HG03045 (cell line): Measurements from ENCODE around the gene ESD.
"Not testable (repeated sequence)": the region's sequence is repeated elsewhere in the genome, so short reads cannot be mapped to it uniquely, and the experiment has no call there.

Experiments
- ATAC-seq: cut with Tn5 transposase; IDR thresholded peaks from one replicate; pipeline ENCODE4 v1.9.1; 2021; ENCODE audit warnings: mild to moderate bottlenecking, moderate library complexity; ENCODE audit not compliant: unreplicated experiment

ESD gene

DNA sequence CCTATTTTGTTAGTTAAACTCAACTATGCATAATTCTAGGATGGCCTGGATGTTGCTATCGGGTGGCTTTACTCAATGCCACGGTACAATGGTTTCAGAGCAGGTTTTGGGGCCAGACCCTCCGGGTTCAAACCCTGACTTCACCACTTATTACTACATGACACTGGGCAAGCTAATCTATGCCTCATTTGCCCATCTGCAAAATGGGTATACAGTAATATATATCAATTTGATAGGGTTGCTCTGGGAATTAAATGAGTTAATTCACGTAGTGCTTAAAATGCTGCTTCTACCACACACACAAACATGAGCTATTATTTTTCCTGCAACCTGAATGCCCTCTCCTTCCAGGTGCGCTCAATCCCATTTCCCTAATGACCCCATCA lies 839 bp downstream of the ESD start:
- no peak for ATAC-seq

DNA sequence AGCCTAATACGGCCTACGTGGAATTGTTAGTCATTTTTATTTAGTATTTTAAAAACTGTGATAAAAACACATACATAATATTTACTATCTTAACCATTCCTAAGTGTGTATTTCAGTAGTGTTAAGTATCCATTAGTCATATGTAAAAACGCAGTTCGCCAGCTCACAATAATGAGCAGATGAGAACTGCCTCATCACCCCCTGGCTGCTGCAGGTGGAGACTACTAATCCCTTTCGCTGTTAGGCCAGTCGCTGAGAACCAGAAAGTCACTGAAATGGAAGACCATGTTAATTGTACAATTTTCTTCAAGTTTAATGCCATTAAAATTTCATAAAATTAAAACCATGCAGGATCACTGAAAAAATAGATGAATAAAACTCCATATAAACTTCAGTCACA lies 1.6 kb downstream of the ESD start:
- no peak for ATAC-seq

DNA sequence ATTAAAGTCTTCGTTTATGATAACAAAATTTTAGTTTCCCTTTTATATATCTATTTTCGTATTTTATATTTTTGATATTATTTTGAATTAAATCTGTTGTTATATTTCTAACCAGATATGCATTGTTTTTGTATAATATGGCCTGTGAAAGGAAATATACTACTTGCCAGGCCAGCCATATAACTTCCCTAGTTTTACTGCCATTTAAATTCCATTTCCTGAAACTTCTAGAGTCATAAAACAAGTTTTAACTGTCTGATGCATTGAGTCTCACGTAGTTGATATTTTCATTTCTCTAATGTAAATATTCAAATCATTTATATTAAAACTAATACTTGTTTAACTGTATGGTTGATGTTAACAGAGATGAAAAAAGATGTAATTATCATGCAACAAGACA lies 13.5 kb downstream of the ESD start:
- ATAC-seq, result no peak

DNA sequence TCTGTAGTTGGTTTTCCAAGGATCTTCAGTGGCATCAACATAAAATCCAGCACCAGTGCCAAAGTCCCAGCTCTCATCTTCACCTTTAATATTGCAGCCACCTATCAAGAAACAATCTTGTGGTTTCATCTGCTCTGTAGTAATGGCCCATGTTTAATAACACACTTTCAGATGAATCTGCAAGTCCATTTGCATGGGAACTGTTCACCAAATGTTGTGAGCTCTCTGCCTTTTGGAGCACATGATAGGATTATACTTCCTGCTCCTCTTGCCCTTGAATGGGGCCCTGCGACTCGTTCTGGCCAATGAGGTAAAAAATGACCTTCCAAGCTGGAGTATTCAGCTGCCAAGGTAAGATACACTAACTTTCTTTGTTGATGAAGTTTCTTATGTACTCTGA lies 14.3 kb downstream of the ESD start:
- no peak for ATAC-seq

DNA sequence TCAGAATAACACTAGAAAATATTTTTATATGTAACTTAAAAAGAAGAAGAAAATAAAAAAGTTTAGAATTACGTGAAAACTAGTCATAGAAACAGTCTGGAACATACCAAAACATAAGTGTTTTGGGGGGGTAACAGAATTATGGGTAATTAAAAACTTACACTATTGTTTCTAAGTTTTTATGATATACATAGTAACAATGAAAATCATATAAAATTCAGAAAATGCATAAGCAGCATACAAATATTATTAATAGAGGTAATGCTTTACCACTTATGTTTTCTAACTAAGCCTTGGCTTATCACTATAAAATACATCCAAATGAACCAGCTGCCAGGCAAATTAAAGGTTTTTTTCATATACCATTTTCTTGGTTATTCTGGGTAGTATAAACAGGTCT lies 14.9 kb downstream of the ESD start:
- ATAC-seq, result no peak

DNA sequence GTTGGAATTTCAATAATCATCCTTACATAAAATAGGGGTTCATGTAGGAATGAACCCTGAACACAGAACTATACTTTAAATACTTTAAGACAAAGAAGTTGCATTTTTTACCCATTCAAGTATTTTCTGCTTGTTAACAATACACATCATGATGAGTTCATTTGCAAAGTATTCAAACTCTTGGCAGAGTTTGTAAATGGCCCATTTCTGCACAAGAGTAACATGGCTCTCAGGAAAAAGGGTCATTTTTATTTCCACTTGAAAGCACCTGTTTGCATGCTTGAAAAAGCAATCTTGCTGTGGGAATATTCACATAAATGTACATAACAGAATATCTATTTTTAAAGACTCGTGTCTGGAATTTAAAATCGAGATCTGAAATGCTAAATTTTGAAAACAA lies 18.1 kb downstream of the ESD start:
- no peak for ATAC-seq

DNA sequence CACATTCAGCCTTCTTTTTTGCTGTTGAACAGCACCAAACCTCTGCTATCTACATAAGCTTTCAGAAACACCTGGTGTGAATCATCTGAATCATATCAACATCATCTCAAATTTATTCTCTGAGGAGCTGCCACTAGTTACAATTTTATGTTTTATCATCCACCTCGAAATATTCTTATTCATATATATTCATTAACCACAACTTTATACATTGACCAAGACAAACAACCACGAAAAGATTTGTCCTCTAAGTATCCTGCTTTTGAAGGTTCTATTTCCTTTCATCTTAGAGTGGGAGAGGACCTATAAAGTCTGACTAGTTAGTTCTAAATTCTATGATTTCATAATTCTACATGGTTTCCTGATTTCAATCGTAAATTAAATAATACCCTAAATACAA lies 18.9 kb downstream of the ESD start:
- ATAC-seq, result no peak

DNA sequence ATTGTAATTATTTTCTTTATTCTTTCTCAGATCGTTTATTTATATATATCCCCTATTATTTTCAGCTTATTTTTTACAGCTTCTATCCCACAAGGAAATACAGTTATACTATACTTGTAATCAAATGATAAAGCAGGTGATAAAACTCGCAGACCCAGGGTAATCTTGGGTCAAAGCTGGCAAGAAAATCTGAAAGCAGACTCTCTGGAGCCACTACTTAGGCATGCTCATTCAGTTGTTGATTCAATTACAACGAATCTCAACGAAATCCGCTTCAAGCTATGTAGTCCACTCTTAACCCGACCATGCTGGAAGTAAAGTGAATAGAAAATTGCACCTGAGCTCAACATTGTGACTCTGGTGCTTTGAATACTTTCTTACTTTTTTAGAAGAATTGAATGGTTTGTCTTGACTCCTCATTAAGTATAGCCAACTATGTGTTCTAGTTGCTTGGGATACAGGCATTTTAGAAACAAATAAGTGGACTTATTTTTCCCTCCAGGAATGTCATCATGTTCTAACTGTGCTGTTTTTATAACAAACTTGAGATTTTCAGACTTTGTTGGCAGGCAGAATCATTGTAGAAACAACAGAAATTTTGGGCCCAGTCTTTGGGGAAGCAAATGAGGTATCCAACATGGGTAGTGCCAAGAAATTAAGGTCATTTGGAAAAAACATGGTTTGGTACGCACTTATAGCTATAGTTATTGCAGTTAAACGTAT lies 21.4 kb downstream of the ESD start:
- no peak for ATAC-seq

DNA sequence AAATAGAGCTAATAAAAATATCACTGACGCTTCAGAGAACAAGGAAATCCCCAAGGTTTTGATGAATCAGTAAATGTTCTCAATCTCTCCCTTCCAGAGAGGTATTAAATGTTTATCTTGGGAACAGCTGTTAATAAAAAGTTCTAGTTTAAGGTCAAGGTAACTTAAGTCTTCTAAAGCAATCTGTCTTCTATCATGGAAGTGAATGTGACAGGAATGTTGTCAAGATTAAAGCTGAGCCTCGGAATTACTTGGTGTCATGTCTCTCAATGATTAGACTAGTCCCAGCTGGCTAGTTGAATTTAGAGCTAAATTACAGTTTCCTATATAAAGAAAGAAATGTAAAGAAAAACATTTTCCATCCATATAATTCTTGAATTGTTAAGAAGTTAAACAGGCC lies 23.4 kb downstream of the ESD start:
- no peak for ATAC-seq

DNA sequence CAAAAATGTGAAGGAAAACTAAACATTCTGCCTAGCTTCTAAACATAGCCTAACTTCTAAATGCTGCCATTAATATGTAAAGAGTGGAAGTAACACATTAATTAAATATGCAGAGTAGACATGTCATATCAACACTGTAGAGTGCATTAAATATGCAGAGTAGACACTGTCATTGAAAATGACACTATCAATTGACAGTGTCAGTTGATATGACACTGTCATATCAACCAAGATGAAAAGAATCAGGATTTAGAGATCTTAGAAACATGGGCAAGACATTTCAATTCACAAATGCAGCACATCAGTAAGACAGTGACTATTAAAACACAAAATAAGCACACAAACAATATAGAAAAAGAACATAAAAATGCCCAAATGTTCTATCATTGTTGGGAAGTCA lies 25.3 kb downstream of the ESD start:
- ATAC-seq, result no peak

DNA sequence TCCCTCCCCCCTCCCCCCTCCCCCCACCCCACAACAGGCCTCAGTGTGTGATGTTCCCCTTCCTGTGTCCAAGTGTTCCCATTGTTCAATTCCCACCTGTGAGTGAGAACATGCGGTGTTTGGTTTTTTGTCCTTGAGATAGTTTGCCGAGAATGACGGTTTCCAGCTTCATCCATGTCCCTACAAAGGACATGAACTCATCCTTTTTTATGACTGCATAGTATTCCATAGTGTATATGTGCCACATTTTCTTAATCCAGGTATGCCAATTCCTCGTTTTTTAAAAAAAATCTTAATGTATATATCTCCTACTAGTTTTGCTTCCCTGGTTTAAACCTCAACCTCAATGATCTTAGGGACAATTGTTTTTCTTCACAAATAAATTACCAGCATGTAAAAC lies 27.0 kb downstream of the ESD start:
- not testable (repeated sequence) for ATAC-seq

DNA sequence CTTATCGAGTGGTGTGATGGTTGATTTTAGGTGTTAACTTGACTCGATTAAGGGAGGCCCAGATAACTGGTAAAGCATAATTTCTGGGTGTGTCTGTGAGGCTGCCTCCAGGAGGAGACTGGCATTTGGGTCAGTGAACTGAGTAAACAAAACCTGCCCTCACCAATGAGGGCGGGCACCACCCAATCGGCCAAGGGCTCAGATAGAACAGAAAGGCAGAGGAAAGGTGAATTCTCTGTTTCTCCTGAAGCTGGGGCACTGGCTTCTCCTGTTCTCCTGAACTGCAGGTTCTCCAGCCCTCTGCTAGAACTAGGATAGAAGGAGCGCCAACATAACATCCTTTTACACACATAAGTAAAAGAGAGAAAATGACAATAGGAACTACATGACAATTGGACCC lies 35.1 kb downstream of the ESD start:
- no peak for ATAC-seq

DNA sequence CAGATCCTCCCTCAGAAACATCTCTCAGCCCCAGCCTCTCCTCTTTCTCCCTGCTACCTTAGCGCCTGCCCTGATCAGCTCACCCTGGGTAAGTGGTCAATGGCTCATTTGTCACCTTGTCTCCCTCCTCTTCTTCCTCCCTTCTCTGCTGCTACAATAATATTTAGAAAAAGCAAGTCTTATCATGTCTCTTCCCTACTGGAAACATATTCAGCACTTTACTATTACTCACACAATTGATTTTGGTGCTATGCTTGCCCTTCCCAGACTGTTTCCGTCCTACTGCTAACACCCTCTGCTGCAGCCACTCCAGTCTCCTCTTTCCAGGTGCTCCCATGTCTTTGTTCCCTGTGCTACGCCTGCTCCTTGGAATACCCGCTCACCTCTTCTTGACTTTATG lies 35.8 kb downstream of the ESD start:
- no peak for ATAC-seq

DNA sequence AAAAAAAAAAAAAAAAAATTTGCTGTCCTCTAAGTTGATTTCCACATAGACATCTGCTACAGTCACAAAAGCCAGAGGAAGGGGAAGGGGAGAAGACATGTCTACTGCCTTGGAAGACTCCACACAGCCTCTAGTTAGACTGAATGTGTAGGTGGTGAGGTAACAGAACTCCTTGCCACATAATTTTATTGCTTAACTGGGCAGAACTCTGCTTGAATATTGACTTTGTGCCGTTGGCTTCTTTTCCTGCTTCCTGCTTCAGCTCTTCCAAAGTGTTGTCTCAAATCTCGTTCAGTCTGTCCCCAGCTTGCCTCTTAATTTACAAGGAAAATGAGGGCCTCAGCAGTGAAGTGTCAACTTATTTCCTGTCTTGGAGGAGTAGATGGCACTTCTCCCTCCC lies 37.1 kb downstream of the ESD start:
- no peak for ATAC-seq

DNA sequence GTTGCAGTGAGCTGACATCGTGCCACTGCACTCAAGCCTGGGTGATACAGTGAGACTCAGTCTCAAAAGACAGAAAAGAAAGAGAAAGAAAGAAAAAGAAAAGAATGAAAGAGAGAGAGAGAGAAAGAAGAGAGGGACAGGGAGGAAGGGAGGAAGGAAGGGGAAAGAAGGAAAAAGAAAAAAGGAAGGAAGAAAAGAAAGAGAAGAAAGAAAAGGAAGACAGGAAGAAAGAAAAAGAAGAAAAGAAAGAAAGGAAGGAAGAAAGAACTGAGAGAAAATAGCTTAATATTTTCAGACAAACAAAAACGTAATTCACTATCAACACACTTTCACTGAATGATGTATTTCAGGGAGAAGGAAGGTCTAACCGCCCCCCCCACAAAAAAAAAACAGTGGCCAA lies 39.3 kb downstream of the ESD start:
- no peak for ATAC-seq

DNA sequence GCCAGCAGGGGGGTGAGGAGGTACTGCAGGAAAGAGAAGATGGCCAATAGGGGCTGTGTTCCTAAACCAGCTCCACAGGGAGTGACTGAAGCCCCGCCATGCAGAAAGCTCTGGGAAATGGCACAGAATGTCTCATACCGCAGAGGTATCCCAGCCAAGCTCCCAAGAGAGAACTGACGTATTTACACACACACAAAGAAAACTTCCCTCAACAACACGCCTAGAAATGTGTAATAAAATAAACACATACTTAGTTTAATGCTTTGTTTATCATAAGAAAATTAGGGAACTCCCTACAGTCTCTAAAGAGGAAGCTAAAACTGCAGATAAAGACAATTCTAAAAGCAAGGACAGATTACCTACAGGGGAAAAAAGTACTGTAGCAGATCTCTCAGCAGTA lies 40.0 kb downstream of the ESD start:
- no peak for ATAC-seq

DNA sequence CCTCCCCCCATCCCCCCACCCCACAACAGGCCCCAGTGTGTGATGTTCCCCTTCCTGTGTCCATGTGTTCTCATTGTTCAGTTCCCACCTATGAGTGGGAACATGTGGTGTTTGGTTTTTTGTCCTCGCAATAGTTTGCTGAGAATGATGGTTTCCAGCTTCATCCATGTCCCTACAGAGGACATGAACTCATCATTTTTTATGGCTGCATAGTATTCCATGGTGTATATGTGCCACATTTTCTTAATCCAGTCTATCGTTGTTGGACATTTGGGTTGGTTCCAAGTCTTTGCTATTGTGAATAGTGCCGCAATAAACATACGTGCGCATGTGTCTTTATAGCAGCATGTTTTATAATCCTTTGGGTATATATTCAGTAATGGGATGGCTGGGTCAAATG lies 41.5 kb downstream of the ESD start:
- ATAC-seq, result not testable (repeated sequence)

DNA sequence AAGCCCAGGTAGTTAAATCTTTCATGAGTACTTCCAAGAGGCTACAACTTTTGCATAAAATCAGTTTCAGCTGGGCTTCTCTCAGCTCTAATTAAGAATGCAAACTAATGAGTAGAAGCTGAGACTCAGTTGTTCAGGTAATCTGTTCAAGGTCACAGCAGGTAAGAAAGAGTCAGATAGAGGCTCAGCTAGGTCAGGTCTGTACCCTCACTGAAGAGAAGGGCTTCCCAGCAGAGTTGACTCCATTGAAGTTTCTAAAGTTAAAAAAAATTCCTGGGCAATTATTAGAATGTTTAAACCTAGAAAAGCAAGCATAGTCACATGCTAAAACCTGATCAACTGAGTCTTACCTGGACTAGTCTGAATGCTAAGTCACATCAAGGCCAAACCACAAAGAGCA lies 42.1 kb downstream of the ESD start:
- no peak for ATAC-seq

DNA sequence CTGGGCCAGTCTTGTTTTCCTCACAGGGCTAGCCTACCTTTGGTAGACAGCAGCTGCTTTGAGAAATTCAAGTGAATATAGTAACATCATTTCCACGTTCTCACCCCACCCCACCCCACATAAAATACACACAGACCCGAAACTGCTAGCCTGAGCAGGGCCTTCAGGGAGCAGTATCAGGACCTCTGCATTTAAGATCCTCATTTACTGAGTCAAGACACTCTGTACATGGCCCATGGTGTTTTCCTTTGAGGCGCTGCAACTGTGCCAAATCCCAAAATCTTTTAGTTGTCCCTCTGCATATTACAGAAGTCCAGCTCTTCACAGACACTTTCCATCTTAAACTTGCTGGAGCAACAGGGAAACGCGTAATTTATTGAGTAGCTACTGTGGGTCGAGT lies 43.0 kb downstream of the ESD start:
- ATAC-seq, result no peak

DNA sequence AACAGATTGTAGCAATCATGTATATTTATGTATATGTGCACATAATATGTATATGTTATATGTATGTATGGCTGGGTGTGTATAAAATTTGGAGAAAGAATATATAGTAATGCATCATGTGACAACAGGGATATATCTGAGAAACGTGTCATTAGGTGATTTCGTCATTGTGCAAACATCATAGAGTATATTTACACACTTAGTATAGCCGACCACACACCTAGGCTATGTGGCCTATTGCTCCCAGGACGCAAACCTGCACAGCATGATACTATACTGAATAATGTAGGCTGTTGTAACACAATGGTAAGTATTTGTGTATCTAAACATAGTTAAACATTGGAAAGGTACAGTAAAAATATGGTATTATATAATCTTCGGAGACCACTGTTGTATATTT lies 43.8 kb downstream of the ESD start:
- no peak for ATAC-seq

DNA sequence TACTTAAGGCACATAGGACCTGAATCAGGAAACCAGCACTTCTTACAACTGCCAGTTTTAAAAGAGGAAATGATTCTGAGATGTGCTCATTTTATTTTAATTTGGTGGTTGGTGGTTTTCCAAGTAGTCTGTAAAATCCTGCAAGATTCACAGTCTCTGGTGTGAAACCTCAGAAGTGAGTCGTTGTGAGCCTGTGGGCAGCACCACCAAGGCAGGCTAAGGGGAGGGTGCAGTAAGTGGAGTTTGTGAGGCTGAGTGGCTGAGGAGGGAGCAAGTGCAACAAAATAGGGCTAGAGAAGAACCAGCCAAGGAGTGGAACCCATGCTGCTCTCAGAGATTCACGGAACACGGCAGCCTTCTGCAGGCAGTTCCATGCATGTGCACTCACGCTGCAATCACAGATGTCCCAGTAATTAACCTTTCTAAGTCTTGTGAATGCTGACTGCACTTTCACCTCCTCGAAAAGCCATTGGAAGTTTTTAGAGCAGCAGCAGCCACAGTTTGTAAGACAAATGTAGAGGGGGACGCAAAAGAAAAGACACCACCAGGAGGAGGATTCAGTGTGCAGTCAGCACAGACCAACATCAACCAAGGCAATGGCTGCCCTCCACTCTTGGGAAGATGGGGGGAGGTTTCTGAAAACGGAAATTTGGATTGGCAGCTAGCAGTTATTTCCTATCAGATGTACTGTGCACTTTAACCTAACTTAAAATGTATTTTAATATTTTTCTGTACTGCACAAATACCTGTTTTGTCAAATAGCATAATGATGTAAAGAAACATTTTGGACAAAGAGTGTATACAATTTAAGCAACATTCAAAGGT lies 44.9 kb downstream of the ESD start:
- peak; percentile 77 for ATAC-seq

DNA sequence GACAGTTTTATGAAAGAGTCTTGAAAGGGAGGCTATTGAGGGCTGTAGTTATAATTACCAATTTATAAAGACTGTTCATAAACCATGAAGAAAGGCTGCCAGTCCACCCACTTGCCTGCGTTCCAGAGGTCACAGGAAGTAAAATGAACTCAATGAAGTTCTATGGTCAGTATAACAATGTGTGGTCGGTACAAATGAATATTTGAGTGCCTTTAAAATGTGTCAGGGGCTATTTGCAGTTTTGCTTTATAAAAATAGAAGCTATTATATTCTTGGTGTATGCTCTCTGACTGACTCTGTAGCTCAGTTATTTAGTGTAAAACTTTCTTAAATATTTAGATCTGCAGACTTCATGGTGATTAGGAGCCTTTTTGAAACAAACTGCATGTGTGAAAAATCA lies 47.0 kb downstream of the ESD start:
- no peak for ATAC-seq

DNA sequence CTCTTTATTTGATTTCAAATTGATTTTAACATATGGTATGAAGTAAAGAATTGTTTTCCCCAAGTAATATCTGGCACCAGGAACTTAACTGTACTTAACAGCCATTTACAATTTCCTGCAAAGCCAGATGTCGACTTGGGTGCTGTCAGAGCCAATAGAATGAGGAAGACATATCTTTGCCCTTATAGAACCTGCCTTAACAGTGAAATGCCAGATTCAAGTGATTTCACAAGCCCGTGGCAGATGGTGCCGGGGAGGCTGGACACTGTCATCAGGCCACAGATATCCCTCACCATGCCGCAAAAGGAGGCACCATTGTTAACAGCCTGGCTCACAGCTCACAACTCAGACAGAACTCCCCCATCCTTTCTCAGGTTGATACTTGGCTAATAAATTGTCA lies 48.7 kb downstream of the ESD start:
- ATAC-seq, result no peak
